PC-3 (cell line): Measurements from ENCODE around the gene MVB12B. TPM values are rescaled to one million over a fixed set of nuclear protein-coding genes. Genes with fewer than 3 reads are reported as not detected.

Experiments used
- ATAC-seq: fragments of 200-7000 bp; cut with Tn5 transposase; 2 replicates; pipeline ENCODE4 v1.9.1; 2020; ENCODE audit warnings: mild to moderate bottlenecking, moderate library complexity
- BruUV-seq: library from RNA; stranded (reverse); fragments of 400-500 nt; replicated peaks from 2 replicates; lab custom pipeline; 2021; lab: Mats Ljungman, UMichigan
- CTCF ChIA-PET: fragments of 300-600 bp; sonication (Branson Sonifier 250); formaldehyde crosslinking; loops from one replicate; lab custom pipeline; 2022; ENCODE audit warnings: antibody characterized with exemption; lab: Charles Lee
- POLR2A ChIA-PET: fragments of 300-600 bp; sonication (Branson Sonifier 250); formaldehyde crosslinking; loops from one replicate; lab custom pipeline; 2022; ENCODE audit warnings: antibody characterized with exemption; ENCODE audit not compliant: unreplicated experiment; lab: Charles Lee
- DNase-seq: peaks from one replicate; pipeline ENCODE4 v3.0.0-alpha.2; 2015
- H2AFZ ChIP-seq: fragments of 300-600 bp; sonication (generic); 2 replicates; pipeline ENCODE4 v1.6.0; 2016; ENCODE audit warnings: antibody characterized with exemption, low read length
- H3F3A ChIP-seq: fragments of 300-600 bp; sonication (generic); one replicate; pipeline ENCODE4 v1.6.0; 2017; ENCODE audit warnings: antibody characterized with exemption, low read length, control low read depth, mild to moderate bottlenecking; ENCODE audit not compliant: unreplicated experiment
- H3K27ac ChIP-seq: fragments of 300-600 bp; sonication (generic); 2 replicates; pipeline ENCODE4 v1.5.1; 2016; ENCODE audit warnings: mild to moderate bottlenecking, low read length
- H3K27me3 ChIP-seq: fragments of 300-600 bp; sonication (generic); 2 replicates; pipeline ENCODE4 v1.6.1; 2016; ENCODE audit warnings: low read length, mixed read lengths
- H3K36me3 ChIP-seq: fragments of 300-600 bp; sonication (generic); 2 replicates; pipeline ENCODE4 v1.6.1; 2016; ENCODE audit warnings: low read depth, mixed run types, low read length, mixed read lengths
- H3K4me1 ChIP-seq: fragments of 300-600 bp; sonication (generic); 2 replicates; pipeline ENCODE4 v1.5.1; 2016; ENCODE audit warnings: low read length; ENCODE audit not compliant: insufficient read depth
- H3K4me2 ChIP-seq: fragments of 300-600 bp; sonication (generic); 2 replicates; pipeline ENCODE4 v1.6.0; 2016; ENCODE audit warnings: low read length
- H3K4me3 ChIP-seq: fragments of 300-600 bp; sonication (generic); 2 replicates; pipeline ENCODE4 v1.5.1; 2016; ENCODE audit warnings: mild to moderate bottlenecking, low read length, mixed read lengths
- H3K79me2 ChIP-seq: fragments of 300-600 bp; sonication (generic); 2 replicates; pipeline ENCODE4 v1.6.1; 2017; ENCODE audit warnings: low read length, mixed read lengths
- H3K9ac ChIP-seq: fragments of 300-600 bp; sonication (generic); 2 replicates; pipeline ENCODE4 v1.6.0; 2016; ENCODE audit warnings: mild to moderate bottlenecking, low read length
- H3K9me2 ChIP-seq: fragments of 300-600 bp; sonication (generic); replicated peaks from 2 replicates; pipeline ENCODE4 v1.6.1; 2016; ENCODE audit warnings: mixed run types, low read length, mixed read lengths
- H3K9me3 ChIP-seq: fragments of 300-600 bp; sonication (generic); 2 replicates; pipeline ENCODE4 v1.6.1; 2016; ENCODE audit warnings: low read length, mixed read lengths
- H4K20me1 ChIP-seq: fragments of 300-600 bp; sonication (generic); 2 replicates; pipeline ENCODE4 v1.6.1; 2016; ENCODE audit warnings: low read length, mixed read lengths
- CTCF ChIP-seq: fragments of 300-600 bp; sonication (generic); conservative IDR thresholded peaks from 2 replicates; pipeline ENCODE4 v1.5.1; 2017; ENCODE audit warnings: antibody characterized with exemption, low read depth, mild to moderate bottlenecking, low read length
- EZH2 ChIP-seq: fragments of 300-600 bp; sonication (generic); IDR thresholded peaks from one replicate; pipeline ENCODE4 v1.6.1; 2017; ENCODE audit warnings: antibody characterized with exemption, mild to moderate bottlenecking, low read length; ENCODE audit not compliant: unreplicated experiment
- EZH2phosphoT487 ChIP-seq: fragments of 300-600 bp; sonication (generic); IDR thresholded peaks from 2 replicates; pipeline ENCODE4 v1.6.1; 2018; ENCODE audit warnings: mild to moderate bottlenecking, antibody characterized with exemption, low read length, borderline replicate concordance
- intact Hi-C: fragments of 100-400 bp; cut with micrococcal nuclease; formaldehyde crosslinking; loops from 2 replicates; pipeline ENCODE4 v1.9.0; 2023
- total RNA-seq: library from RNA; depleted of rRNA; stranded (reverse); fragments of >200 nt; gene quantifications from 2 replicates; pipeline ENCODE4 v1.2.3, GENCODE V29; 2014

The MVB12B gene
- total RNA-seq, 1 experiment from 2014 or later: 7.2 TPM

GRCh38 chr9:126400571-126400970, 73.9 kb downstream of the MVB12B start:
- Histone ChIP-seq H3K27ac (no peak overlapping the region), H3K79me2 (no peaks in the 10 kb centered on the region), H3K9me2 (no peaks in the 10 kb centered on the region), H4K20me1 (no peaks in the 10 kb centered on the region), H3K36me3 (no peaks in the 10 kb centered on the region), H3K4me3 (no peak overlapping the region), H2AFZ (no peak overlapping the region), H3K4me1 (peaks cover 5% of the 10 kb centered on the region), H3K9me3 (no peaks in the 10 kb centered on the region), H3K9ac (no peak overlapping the region), H3K4me2 (no peak overlapping the region), H3F3A (no peaks in the 10 kb centered on the region), H3K27me3 (no peaks in the 10 kb centered on the region)
- intact Hi-C loops: no loop called here
- CTCF ChIA-PET: no interaction called here
- TF ChIP-seq EZH2 (no peak), EZH2phosphoT487 (no peak), CTCF (no peak)
- ATAC-seq (no peak), DNase-seq (no peak)
- BruUV-seq: no TSS peak
- POLR2A ChIA-PET: no interaction called here

GRCh38 chr9:126401107-126401506, 74.5 kb downstream of the MVB12B start:
- BruUV-seq: no TSS peak
- ChIA-PET CTCF (no interaction called here), POLR2A (no interaction called here)
- Histone ChIP-seq H3K79me2 (no peaks in the 10 kb centered on the region), H4K20me1 (no peaks in the 10 kb centered on the region), H3K4me2 (no peak overlapping the region), H3K9me3 (no peaks in the 10 kb centered on the region), H2AFZ (no peak overlapping the region), H3K4me1 (no peaks in the 10 kb centered on the region; the same call in 1 of the 2 replicates), H3K27ac (no peak overlapping the region), H3K9me2 (no peaks in the 10 kb centered on the region), H3K9ac (no peak overlapping the region), H3K27me3 (no peaks in the 10 kb centered on the region), H3F3A (no peaks in the 10 kb centered on the region), H3K4me3 (no peak overlapping the region), H3K36me3 (no peaks in the 10 kb centered on the region)
- intact Hi-C loops: no loop called here
- DNase-seq (no peak), ATAC-seq (no peak)
- TF ChIP-seq CTCF: no peak
- TF ChIP-seq EZH2phosphoT487: no peak
- no peak for TF ChIP-seq EZH2

GRCh38 chr9:126401581-126401980, 75.0 kb downstream of the MVB12B start:
- H3K9me3 ChIP-seq: no peaks in the 10 kb centered on the region
- peaks cover 4% of the 10 kb centered on the region for H3K4me1 ChIP-seq
- no peak overlapping the region for H2AFZ ChIP-seq
- no peaks in the 10 kb centered on the region for H4K20me1 ChIP-seq
- H3K9me2 ChIP-seq: no peaks in the 10 kb centered on the region
- no peaks in the 10 kb centered on the region for H3K36me3 ChIP-seq
- H3F3A ChIP-seq: no peaks in the 10 kb centered on the region
- no peak for TF ChIP-seq EZH2phosphoT487
- TF ChIP-seq EZH2: no peak
- no peak for TF ChIP-seq CTCF
- intact Hi-C loops: no loop called here
- no peaks in the 10 kb centered on the region for H3K79me2 ChIP-seq
- no peak overlapping the region for H3K9ac ChIP-seq
- DNase-seq: no peak
- H3K4me3 ChIP-seq: no peak overlapping the region
- CTCF ChIA-PET: no interaction called here
- ATAC-seq: no peak
- POLR2A ChIA-PET: interaction anchor here (0.6 kb wide), 1 partner anchor 843 kb away, joined by 5 read pairs; no protein-coding TSS in a partner anchor
- no peak overlapping the region for H3K27ac ChIP-seq
- BruUV-seq: no TSS peak
- no peak overlapping the region for H3K4me2 ChIP-seq
- H3K27me3 ChIP-seq: no peaks in the 10 kb centered on the region
